Measurements from ENCODE around the gene CHCHD3.

CHCHD3 gene

DNA sequence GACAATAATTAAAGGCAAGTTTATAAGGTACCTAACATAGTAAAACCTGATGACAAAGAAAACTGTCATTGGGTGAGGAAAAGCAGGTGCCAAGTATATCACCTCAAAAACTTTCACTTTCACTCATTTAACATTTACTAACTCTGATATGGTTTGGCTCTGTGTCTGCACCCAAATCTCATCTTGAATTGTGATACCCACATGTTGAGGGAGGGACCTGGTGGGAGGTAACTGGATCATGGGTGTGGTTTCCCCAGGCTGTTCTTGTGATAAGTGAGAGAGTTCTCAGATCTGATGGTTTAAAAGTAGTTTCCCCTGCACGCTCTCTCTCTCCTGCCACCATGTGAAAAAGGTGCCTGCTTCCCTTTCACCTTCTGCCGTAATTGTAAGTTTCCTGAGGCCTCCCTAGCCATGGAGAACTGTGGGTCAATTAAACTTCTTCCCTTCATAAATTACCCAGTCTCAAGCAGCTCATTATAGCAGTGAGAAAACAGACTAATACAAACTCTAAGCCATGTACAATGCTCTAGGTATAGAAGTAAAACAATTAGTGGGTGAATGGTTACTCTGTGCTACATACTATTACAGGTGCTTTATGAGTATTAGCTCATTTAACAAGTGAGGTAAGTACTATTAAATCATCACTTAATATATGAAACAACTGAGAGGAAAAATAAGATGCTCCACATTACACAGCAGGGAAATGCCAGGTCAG, 199.0 kb downstream of the CHCHD3 start:
- no peak for TF ChIP-seq EZH2phosphoT487 (IDR thresholded peaks at IDR 0.05; ENCODE audit: borderline replicate concordance)
- TF ChIP-seq, protein P1, sequence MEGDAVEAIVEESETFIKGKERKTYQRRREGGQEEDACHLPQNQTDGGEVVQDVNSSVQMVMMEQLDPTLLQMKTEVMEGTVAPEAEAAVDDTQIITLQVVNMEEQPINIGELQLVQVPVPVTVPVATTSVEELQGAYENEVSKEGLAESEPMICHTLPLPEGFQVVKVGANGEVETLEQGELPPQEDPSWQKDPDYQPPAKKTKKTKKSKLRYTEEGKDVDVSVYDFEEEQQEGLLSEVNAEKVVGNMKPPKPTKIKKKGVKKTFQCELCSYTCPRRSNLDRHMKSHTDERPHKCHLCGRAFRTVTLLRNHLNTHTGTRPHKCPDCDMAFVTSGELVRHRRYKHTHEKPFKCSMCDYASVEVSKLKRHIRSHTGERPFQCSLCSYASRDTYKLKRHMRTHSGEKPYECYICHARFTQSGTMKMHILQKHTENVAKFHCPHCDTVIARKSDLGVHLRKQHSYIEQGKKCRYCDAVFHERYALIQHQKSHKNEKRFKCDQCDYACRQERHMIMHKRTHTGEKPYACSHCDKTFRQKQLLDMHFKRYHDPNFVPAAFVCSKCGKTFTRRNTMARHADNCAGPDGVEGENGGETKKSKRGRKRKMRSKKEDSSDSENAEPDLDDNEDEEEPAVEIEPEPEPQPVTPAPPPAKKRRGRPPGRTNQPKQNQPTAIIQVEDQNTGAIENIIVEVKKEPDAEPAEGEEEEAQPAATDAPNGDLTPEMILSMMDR (conservative IDR thresholded peaks at IDR 0.05; ENCODE audit: low read length), result no peak

DNA sequence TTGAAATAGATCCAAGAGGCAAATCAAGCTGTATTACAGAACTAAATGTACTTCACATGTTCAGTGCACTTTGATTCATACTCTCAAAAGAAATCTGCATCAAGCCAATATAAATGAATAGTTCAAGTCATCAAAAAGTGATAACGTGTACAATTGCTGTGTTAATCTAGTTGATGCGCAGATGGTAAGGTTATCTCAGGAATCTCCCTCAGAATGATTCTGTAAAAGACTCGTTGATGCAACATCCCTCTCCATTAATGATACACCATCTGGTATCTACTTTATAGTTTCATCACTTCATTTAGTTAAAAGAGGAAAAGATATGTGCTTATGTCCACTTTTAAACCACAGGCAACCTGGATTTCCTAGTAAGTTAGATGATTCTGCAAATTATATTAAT, 200.6 kb downstream of the CHCHD3 start:
- no peaks in the 10 kb centered on the region for H4K20me1 ChIP-seq (ENCODE audit: insufficient read depth, low read length, poor library complexity, severe bottlenecking)
- H3K9me3 ChIP-seq (ENCODE audit: insufficient read depth, low read depth, low read length), result no peaks in the 10 kb centered on the region
- peaks cover 8% of the 10 kb centered on the region for H3K4me1 ChIP-seq (ENCODE audit: insufficient read depth, low read length, poor library complexity, severe bottlenecking)
- H3K9me2 ChIP-seq (replicated peaks; ENCODE audit: low read depth, low read length), result no peaks in the 10 kb centered on the region
- no peak overlapping the region for H3K4me3 ChIP-seq (ENCODE audit: low read length, poor library complexity, severe bottlenecking)
- H3K79me2 ChIP-seq (ENCODE audit: insufficient read depth, low read length), result peaks cover 7% of the 10 kb centered on the region; the same call in 1 of the 2 replicates
- H3K9ac ChIP-seq (ENCODE audit: low read depth, low read length, poor library complexity, severe bottlenecking), result no peak overlapping the region
- H3K36me3 ChIP-seq (ENCODE audit: insufficient read depth, low read length), result peaks cover 10% of the 10 kb centered on the region; the same call in 1 of the 2 replicates
- no peak overlapping the region for H3K4me2 ChIP-seq (ENCODE audit: low read depth, low read length, poor library complexity, severe bottlenecking)
- TF ChIP-seq, protein P1 (conservative IDR thresholded peaks at IDR 0.05; ENCODE audit: low read length), result no peak
- TF ChIP-seq EZH2phosphoT487 (IDR thresholded peaks at IDR 0.05; ENCODE audit: borderline replicate concordance), result no peak
- no peaks in the 10 kb centered on the region for H3K27me3 ChIP-seq (ENCODE audit: insufficient read depth, low read length, poor library complexity, severe bottlenecking)
- no peaks in the 10 kb centered on the region for H3F3A ChIP-seq (ENCODE audit: low read depth)
- H2AFZ ChIP-seq (ENCODE audit: low read length), result no peak overlapping the region

More for the DNA sequence above, 199.0 kb downstream of the CHCHD3 start:
- no peak overlapping the region for H3K4me3 ChIP-seq (ENCODE audit: low read length, poor library complexity, severe bottlenecking)
- H3K27me3 ChIP-seq (ENCODE audit: insufficient read depth, low read length, poor library complexity, severe bottlenecking), result no peaks in the 10 kb centered on the region
- H3K4me2 ChIP-seq (ENCODE audit: low read depth, low read length, poor library complexity, severe bottlenecking), result no peak overlapping the region
- no peaks in the 10 kb centered on the region for H3F3A ChIP-seq (ENCODE audit: low read depth)
- peaks cover 10% of the 10 kb centered on the region; the same call in 1 of the 2 replicates for H3K36me3 ChIP-seq (ENCODE audit: insufficient read depth, low read length)
- no peaks in the 10 kb centered on the region for H3K9me3 ChIP-seq (ENCODE audit: insufficient read depth, low read depth, low read length)
- H3K79me2 ChIP-seq (ENCODE audit: insufficient read depth, low read length), result no peaks in the 10 kb centered on the region
- H3K9me2 ChIP-seq (replicated peaks; ENCODE audit: low read depth, low read length), result no peaks in the 10 kb centered on the region
- H4K20me1 ChIP-seq (ENCODE audit: insufficient read depth, low read length, poor library complexity, severe bottlenecking), result no peaks in the 10 kb centered on the region
- H2AFZ ChIP-seq (ENCODE audit: low read length), result no peak overlapping the region
- H3K9ac ChIP-seq (ENCODE audit: low read depth, low read length, poor library complexity, severe bottlenecking), result no peak overlapping the region
- H3K4me1 ChIP-seq (ENCODE audit: insufficient read depth, low read length, poor library complexity, severe bottlenecking), result peaks cover 8% of the 10 kb centered on the region

DNA sequence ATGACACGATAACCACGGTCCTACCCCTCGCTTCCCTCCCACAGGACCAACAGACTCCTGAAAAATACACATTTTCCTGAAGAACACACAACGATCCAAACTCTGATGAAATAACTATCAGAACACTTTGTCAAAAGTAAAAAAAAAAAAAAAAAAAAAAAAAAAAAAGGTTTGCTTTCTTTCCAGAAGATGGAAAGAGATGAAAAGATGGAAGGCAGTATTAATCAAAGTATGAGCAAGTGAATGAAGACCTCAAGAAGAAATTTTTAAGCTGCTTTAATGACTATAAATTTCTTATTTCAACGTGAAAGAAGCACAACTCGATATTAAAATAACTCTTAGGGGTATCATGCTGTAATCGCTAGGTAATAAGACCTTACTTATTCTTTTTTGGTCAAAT, 202.3 kb downstream of the CHCHD3 start:
- TF ChIP-seq, protein P1 (conservative IDR thresholded peaks at IDR 0.05; ENCODE audit: low read length), result no peak
- TF ChIP-seq EZH2phosphoT487 (IDR thresholded peaks at IDR 0.05; ENCODE audit: borderline replicate concordance), result no peak
- Histone ChIP-seq H3K27me3 (ENCODE audit: insufficient read depth, low read length, poor library complexity, severe bottlenecking) (no peaks in the 10 kb centered on the region), H3F3A (ENCODE audit: low read depth) (no peaks in the 10 kb centered on the region), H3K4me3 (ENCODE audit: low read length, poor library complexity, severe bottlenecking) (no peak overlapping the region), H3K36me3 (ENCODE audit: insufficient read depth, low read length) (peaks cover 7% of the 10 kb centered on the region; the same call in 1 of the 2 replicates), H3K79me2 (ENCODE audit: insufficient read depth, low read length) (peaks cover 7% of the 10 kb centered on the region; the same call in 1 of the 2 replicates), H3K9me3 (ENCODE audit: insufficient read depth, low read depth, low read length) (no peaks in the 10 kb centered on the region), H3K4me1 (ENCODE audit: insufficient read depth, low read length, poor library complexity, severe bottlenecking) (peaks cover 8% of the 10 kb centered on the region), H3K4me2 (ENCODE audit: low read depth, low read length, poor library complexity, severe bottlenecking) (no peak overlapping the region), H4K20me1 (ENCODE audit: insufficient read depth, low read length, poor library complexity, severe bottlenecking) (no peaks in the 10 kb centered on the region), H3K9ac (ENCODE audit: low read depth, low read length, poor library complexity, severe bottlenecking) (no peak overlapping the region), H2AFZ (ENCODE audit: low read length) (no peak overlapping the region), H3K9me2 (replicated peaks; ENCODE audit: low read depth, low read length) (no peaks in the 10 kb centered on the region)
